Stimulated activated CD4-positive, alpha-beta T cell treated with anti-CD3 and anti-CD28 coated beads, Interleukin-4, amount 100 ng/mL, for 4 hours (primary cell): ENCODE results near the gene HIBADH.
"Not testable (repeated sequence)": the region's sequence is repeated elsewhere in the genome, so short reads cannot be mapped to it uniquely, and the experiment has no call there.

ENCODE experiments used
- DNase-seq, 2 experiments: peaks; one replicate each; pipeline ENCODE4 v3.0.0-alpha.2; 2020

The HIBADH gene

DNA sequence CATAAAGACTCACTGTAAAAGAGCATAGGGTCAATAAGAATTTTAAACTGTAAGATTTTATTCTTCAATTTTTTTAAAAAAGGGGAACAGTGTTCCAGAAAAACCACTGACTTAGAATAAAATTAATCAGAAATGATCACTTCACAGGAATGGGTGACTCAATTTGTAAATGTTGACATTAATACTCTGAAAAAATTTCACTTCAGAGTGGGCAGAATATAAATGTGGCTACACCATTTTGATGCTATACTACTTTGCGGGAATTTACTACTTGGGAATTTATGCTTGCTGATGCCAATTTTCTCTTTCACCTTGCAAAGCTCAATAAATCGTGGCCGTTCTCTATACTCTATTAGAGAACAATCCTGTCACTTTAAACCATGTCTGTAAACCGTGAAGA is 126.9 kb downstream of the HIBADH start:
- DNase-seq = no peak

DNA sequence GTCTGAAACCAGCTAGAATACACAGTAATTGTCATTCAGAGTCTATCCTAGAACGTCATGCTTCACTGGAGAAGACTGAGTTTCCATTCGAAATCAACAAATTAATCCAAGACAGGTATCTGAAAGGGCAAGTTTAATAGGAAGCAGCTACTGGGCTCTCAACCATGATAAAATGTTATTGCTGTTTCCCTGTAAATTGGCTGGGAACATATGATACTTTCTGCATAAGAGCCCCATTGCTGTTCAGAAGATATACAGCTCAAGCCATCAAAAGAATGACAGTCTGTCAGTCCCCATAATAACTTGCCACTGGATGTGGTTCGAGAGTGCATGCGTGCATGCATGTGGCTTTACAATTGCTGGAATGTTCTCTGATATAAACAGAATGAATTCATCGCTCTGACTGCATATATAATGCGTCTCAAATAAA is 129.0 kb downstream of the HIBADH start:
- no peak for DNase-seq

DNA sequence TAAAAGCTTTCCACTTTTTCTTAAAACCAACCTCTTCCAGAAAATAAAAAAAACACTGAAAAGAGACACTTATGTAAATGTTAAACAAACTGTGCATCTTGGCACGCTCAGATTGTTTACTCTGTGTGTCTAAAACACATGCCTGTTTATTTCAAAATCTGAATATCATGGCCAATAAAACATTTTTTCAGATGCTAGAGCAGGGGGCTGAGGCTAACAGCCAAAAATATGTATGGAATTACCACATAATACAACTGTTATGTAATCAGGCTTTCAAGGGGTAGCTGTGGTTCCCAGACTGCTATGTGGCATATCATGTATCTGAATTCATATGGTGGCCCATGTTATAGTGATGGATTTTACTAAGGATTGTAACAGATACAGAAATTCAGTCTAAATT is 130.4 kb downstream of the HIBADH start:
- no peak for DNase-seq

DNA sequence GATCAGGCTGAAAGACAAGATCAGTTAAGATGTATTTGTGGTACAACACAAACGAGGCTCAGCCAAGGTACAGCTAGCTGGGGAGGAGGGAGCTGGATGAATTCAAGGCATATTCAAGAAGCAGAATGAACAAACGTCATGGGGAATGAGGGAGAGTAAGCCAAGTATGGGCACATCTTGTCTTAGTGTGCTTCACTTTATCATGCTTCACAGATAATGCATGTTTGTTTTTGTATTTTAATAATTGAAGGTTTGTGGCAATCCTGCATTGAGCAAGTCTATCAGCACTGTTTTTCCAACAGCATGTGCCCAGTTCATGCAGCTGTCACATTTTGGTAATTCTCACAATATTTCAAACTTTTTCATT is 135.4 kb downstream of the HIBADH start:
- DNase-seq = no peak

DNA sequence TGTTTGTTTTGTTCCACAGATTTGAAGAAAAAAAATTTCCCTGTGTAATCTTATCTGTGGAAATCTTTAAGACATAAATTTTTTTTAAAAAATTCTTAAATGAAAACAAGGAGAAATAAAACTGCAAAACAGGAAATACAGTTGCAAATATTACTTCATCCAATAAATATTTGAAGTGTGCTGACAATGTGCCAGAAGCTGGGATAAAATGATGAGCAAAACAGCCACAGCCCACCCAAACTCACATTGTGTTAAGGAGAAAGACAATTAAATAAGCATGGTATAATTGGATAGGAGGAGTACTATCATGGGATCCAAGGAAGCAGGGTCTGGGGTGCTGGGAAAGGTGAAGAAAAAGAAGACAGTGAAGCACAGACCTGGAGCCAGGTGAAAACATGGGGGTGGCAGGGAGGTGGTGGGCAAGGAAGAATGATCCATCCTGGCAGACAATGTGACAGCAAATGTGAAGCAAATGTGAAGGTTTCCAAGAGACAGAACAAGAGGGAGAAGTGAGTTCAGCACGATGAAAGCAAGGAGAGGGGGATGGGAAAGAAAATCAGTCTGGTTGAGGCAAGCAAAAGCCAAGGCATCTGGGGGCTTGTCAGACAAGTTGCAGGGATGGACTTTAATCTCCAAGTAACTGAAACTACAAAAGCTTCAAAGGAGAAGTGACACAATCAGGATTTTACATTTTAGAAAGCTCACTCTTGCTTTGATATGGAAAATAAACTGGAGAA is 135.9 kb downstream of the HIBADH start:
- no peak for DNase-seq

DNA sequence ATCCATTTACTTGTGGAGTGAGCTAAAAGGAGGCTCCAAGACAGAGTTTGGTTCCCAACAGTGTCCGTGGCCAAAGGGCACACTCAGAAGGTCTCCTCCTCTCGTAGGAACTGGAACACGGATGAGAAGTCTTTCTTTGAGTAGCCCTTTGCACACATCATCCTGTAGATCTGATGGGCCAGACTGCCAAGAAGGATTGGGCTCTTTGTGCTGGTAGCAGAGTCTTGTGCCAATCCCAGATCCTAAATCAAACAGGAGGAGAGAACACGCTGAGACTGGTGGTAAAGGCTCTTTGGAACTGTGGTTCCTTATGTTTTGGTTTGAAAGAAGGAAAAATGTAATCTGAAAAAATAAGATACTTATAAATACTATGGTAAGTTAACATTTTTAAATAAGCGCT is 136.6 kb downstream of the HIBADH start:
- no peak for DNase-seq

DNA sequence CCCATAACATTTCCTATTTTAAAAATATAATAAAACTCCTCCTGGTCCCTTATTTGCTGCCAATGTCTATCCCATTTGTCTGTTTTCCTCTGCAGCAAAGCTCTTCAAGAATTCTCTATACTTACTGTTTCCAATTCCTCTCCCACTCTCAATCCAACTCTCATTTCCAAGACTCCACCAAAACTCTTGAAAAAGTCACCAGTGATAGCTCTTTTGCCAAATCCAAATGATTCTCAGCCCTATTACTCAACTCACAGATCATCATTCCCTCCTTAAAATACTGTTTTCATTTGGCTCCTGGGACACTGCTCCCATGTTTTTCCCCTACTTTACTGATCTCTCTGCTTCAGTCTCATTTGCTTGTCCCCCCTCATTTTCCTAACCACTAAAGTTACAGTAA is 139.4 kb downstream of the HIBADH start:
- DNase-seq = no peak

DNA sequence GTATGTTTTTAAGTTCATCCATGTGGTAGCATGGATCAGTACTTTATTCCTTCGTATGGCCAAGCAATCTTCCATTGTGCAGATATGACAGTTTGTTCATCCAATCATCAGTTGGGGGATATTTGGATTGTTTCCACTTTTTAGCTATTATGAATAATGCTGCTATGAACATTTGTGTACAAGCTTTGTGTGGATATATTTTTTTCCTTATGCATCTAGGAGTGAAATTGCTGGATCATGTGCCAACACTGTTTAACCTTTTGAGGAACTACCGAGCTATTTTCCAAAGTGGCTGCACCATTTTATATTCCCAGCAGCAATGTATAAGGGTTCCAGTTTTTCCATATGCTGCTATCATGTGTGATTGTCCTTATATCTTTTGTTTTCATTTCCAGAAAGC is 140.1 kb downstream of the HIBADH start:
- DNase-seq = no peak

DNA sequence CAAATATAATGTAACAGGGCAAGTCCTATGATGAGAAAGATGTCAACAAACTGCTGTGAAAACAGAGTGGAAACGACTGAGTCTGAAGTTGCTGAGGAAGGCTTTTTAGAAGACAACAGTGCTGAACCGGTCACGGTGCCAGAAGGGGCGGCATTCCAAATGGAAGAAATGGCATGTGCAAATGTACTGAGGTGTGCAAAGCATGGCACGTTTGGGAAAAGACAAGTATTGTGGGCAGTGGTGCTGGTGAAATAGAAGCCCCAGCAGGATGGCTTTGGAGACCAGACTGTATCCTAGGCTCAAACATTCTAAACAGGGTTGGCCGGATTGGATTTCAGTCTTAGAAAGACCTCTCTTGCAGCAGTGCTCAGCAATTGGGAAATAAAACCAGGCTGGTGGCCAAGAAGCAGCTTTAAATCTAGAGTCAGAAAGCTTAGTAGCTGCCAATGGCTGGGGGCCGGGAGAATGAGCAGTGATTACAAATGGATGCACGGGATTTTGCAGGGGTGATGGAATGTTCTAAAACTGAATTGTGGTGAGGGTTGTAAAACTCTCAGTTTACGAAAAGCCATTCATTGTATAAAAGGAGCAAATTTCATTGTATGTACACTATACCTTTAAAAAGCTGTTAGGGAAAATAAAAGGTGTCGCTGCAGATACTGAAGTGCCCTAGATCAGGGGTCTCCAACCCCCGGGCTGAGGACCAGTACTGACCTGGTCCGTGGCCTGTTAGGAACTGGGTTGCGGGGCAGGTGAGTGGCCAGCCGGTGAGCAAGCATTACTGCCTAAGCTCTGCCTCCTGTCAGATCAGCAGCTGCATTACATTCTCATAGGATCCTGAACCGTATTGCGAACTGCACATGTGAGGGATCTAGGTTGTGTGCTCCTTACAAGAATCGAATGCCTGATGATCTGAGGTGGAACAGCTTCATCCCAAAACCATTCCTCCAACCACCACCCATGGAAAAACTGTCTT is 141.6 kb downstream of the HIBADH start:
- no peak for DNase-seq

DNA sequence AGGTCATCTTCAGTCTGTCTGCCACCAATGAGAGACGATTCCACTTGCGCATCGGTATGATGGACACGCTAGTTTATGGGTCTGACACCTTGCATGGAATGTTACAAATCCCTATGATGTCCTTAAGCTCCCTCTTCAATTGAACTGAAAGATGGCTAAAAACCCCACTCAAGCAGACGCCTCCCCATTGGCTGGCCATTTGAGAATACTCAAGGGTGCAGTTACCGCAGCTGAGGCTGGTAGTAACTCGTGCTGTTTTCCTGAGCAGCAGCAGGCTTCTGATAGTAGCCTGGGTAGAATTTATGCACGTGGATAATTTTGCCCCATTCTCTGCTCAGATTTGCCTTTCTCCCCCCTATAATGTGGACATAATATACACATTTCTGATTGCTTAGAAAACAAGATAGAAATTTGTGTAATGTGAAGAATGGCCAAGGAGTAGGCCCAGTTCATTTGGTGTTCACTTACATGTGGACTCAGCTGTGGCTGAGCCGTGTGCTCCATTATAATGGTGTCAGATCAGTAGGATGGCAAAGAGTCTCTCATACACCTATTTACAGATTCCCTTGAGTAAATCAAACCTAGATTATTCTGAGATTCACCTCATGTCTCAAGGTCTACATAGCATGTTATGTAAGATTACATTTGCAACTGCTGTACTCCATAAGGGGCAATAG is 142.8 kb downstream of the HIBADH start:
- DNase-seq = no peak

DNA sequence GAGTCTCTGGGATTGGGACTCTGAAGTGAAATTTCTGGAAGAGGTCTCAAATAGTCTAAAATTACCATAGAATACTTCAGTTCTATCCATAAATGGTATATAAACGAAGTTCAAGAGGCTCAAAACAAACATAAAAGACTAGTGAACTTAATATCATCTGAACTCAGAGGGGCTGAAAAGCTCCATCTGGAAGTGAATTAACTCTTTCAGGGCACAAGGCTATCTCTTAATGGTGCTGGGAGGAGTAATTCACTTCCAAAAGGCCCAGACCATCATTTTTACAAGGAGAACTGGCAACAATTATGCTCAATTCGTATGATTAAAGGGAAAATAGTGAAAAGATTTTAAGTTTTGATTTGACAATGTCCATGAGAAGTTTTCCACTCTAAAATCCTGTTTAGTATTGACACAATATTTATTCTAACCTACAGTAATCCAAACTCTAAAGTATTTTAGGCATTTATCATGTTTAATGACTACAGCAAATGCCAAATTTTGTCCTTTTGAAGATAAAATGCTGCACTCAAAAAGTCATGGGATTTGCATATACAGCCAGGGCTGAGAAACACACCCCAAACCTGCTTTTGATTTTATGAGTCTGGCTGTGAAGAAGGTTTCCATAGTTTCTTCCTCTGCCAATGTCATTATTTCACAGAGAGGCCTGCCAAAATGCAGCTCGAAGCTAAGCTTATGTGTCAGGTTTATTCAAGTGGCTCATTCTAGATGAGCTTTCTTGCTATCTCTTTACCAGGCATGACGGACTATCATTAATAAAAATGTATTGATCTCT is 143.9 kb downstream of the HIBADH start:
- DNase-seq = no peak

DNA sequence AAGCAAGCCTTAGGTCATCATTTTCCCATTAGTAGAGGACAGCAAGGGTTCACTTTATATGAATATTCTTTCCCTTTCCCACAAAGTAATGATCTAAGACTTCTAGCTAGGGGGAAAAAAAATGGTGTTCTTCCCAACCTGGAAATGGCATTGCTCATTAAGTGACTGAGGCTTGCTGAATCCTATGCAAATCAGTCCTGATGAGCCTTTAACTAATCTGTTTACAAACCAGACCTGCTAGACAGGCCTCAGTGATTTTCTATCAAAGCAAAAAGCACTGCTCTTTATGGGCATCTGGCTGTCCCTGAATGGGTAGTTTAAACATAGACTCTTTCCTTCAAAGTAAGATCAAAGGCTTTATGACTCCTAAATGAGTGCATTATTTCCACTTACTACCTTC is 146.3 kb downstream of the HIBADH start:
- DNase-seq = no peak

DNA sequence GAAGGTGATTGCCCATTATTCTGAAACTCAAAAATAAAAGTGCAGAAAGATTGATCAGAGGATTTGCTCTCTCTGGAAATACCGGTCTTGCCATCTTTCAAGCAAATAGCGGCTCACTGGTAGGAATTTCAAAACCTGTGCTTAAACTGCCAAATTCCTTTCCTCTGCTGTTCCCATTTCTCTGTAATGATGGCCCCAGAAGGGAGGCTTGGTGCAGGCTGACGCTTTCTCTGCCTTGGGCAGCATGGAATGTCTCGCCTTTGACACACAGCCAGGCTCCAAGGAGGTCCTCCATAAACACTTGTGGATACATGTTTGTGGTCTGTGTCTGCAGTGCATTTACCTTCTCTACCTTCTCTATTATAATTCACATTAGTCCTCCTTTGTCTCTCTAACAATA is 146.8 kb downstream of the HIBADH start:
- no peak for DNase-seq

DNA sequence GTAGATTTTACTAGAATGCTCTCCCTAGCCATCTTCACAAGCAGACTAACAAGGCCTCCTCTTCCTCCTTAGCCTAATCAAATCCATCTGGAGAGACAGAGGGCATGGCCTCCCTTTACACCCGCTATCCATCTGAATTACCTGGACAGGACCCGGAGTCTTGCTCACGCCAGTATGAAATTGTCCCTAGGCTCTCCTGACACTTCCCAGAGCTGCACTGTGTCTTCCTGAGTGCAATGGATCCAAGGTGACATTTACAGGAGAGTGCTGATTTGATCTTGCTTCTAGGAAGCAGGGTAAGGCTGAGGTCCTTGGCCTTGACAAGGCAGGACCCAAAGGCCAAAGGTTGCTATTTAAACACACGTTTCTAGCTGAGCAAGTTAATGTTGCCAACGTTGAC is 147.8 kb downstream of the HIBADH start:
- DNase-seq = no peak

DNA sequence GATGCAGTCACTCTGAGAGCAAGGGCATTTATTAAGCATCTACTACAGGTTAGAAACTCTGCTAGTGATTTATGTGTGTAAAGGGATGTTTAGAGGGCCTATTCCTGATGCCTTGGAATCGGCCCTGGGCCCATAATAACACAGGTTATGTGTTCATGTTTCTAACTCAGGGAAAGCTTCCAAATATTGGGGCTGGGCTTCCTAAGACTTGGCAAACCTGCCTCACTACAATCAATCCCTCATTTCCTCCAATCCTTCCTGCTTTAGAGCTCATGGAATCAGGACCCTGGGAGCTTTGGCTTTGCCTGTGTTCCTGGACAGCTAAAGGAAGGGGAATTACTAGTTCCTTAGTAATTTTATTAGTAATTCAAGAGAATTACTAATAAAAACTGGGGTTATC is 148.8 kb downstream of the HIBADH start:
- no peak for DNase-seq

DNA sequence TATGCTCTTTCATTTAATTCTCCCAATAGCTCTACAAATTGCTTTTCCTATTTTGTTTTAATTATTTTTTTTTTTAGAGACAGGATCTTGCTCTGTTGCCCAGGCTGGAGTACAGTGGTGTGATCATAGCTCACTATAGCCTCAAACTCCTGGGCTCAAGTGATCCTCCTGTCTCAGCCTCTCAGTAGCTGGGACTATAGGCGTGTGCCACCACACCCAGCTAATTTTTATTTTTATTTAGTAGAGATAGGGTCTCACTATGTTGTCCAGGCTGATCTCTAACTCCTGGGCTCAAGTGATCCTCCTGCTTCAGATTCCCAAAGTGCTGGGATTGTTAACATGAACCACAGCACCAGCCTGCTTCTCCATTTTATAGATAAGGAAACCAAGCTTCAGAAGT is 151.3 kb downstream of the HIBADH start:
- not testable (repeated sequence) for DNase-seq

DNA sequence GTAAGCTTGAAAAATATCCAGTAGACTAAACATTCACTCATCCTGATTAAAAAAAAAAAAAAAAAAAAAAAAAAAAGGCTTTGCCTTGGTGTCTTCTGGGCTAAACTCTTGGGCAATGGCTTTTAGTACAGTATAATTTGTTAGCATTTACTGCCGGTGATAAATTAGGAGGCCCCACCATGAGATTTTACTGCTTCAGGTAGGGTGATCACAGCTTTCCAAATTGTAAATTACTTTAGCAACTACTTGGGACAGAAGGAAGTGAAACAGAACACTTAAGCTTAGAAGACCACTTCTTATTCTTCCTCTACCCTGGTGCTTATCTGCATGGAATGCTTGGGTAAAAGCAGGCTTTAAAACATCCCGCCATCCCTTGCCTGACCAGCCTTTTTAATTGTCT is 152.1 kb downstream of the HIBADH start:
- DNase-seq = no peak

DNA sequence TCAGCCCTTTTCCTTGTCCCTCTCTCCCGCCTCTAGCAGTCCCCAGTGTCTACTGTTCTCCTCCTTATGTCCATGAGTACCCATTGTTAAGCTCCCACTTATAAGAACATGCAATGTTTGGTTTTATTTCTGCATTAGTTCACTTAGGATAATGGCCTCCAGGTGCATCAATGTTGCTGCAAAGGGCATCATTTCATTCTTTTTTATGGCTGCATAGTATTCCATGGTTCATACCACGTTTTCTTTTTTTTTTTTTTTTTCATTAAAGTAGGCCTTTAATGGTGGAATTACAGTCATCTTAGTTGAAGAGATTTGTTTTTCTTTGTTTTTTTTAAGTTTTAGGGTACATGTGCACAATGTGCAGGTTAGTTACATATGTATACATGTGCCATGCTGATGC is 160.8 kb downstream of the HIBADH start:
- not testable (repeated sequence) for DNase-seq

DNA sequence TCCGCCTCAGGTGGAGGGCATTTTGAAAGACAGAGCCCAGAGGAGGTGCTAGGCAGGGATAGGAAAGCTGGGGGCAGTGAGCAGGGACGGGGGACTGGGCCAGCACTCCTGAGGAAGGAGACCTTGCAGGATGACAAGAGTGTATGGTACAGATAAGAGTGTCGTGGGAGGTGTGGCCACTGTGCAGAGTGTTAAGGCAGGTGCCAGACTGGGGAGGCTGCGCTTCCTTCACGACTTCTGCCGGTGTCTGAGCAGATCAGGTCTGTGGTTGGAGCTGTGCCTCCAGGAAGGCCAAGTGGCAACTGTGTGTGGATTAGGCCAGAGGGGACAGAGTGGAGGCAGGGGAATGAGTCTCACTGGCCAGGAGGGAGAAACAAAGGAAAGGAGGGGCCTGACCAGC is 161.7 kb downstream of the HIBADH start:
- no peak for DNase-seq

DNA sequence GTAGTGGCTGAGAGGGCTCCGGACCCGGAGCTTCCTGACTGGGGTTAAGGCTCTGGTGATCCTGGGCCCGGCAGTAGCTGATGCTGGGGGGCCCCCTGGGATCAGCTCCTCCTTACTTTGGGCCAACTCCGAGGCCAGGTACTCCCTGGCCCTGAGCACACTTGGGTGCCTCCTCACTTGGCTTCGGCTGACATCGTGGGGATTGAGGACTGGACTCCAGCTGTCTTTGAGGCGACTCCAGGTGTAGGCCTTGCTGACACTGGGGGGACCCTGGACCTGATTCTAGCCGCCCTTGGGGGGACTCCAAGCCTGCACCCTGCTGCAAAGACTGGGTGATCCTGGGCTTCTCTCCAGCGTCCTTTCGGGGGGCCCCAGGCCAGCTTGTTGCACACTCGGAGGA is 170.5 kb downstream of the HIBADH start:
- no peak for DNase-seq

DNA sequence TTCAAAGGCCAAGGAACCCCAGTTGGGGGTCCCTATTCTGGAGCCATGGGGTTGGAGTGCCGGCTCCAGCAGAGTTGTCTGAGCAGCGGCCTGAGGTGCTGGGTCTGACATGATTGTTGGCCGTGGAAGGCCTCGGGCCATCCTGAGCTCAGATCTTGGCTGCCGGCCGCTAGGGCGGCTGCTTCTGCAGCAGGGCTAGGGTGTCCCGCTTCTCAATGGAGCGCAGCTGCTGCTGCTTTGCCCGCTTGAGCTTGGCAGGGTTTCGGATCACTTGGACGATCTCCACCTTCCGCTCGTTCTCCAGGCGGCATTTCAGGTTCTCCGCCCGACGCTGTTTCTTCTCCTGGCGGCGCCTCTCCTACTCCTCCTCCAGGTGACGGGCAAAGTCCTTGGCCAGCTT is 171.1 kb downstream of the HIBADH start:
- DNase-seq = no peak

DNA sequence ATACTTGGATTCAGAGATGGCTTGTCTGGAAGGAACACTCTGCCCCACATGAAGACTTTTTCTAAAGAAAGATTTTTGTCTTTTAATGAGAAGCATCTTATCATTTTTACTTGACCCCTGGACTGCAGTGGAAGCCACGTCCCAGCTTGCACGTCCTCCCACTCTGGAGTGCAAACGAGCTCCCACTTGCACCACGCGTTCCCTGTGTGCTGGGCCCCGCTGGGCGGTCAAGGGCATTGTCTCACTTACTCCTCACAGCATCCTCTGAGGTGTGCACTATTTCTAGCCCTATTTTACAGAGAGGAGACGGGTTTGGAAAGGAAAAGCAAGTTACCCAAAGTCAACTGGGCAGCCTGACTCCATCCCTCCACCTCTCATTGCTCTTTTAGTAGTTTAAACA is 175.2 kb downstream of the HIBADH start:
- no peak for DNase-seq

DNA sequence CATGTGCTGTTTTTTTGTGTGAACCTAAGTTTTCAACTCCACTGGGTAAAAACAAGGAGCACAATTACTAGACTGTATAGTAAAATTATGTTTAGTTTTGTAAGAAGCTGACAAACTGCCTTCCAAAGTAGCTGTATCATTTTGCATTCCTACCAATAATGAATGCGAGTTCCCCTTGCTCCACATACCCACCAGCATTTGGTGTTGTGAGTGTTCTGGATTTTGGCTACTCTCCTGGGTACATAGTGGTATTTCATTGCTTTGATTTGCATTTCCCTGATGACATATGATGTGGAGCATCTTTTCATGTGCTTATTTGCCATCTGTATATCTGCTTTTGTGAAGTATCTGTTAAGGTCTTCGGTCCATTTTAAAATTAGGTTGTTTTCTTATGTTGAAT is 178.2 kb downstream of the HIBADH start:
- DNase-seq = no peak
